ENCODE data around the gene RPL21. TPM values are rescaled to one million over a fixed set of nuclear protein-coding genes. Genes with fewer than 3 reads are reported as not detected.

RPL21 gene
- total and polyA plus RNA-seq, 12 donors = 498 to 1,188 (median 598) TPM

GRCh38 chr13:27258637-27259386, 7.5 kb downstream of the RPL21 start:
- H3K9me3 ChIP-seq = no peaks in the 10 kb centered on the region
- TF ChIP-seq, protein P1, sequence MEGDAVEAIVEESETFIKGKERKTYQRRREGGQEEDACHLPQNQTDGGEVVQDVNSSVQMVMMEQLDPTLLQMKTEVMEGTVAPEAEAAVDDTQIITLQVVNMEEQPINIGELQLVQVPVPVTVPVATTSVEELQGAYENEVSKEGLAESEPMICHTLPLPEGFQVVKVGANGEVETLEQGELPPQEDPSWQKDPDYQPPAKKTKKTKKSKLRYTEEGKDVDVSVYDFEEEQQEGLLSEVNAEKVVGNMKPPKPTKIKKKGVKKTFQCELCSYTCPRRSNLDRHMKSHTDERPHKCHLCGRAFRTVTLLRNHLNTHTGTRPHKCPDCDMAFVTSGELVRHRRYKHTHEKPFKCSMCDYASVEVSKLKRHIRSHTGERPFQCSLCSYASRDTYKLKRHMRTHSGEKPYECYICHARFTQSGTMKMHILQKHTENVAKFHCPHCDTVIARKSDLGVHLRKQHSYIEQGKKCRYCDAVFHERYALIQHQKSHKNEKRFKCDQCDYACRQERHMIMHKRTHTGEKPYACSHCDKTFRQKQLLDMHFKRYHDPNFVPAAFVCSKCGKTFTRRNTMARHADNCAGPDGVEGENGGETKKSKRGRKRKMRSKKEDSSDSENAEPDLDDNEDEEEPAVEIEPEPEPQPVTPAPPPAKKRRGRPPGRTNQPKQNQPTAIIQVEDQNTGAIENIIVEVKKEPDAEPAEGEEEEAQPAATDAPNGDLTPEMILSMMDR (IDR thresholded peaks at IDR 0.05) = no peak
- WGBS, 2 donors = 86 to 93% methylated on average over 5 of the region's 5 CpGs
- ATAC-seq (no peak), DNase-seq (no peak)
- H3K27ac ChIP-seq = peak overlapping the region in 1 of 10 donors; percentile 46
- H3K27me3 ChIP-seq = no peaks in the 10 kb centered on the region
- H3K4me3 ChIP-seq = no peak overlapping the region
- intact Hi-C loops (cut with DNase I) = loop anchor here in 2 of 10 donors (10.0 kb wide), 2 partner anchors 84 to 274 kb away; partner anchors contain the start of gene USP12 (in 1 of the 2)
- peaks cover 0 to 85% (median 26%) of the 10 kb centered on the region in 9 donors for H3K36me3 ChIP-seq
- H3K4me1 ChIP-seq = peaks cover 3 to 67% (median 19%) of the 10 kb centered on the region in 9 donors

GRCh38 chr13:27259831-27260230, 8.5 kb downstream of the RPL21 start:
- Histone ChIP-seq H3K27ac (peak overlapping the region in 3 of 10 donors; percentile 8 to 46 (median 28)), H3K4me1 (peaks cover 0 to 59% (median 15%) of the 10 kb centered on the region in 9 donors), H3K9me3 (no peaks in the 10 kb centered on the region), H3K4me3 (no peak overlapping the region), H3K36me3 (peaks cover 0 to 75% (median 26%) of the 10 kb centered on the region in 9 donors), H3K27me3 (no peaks in the 10 kb centered on the region)
- intact Hi-C loops (cut with DNase I) = loop anchor here in 2 of 10 donors (10.0 kb wide), 2 partner anchors 85 to 275 kb away; partner anchors contain the start of gene USP12 (in 1 of the 2)
- peak in 2 of 8 donors; percentile 18 to 24 for ATAC-seq
- 63 to 64% methylated on average over 2 of the region's 2 CpGs for WGBS, 2 donors
- TF ChIP-seq, protein P1 (IDR thresholded peaks at IDR 0.05) = no peak
- DNase-seq = no peak

GRCh38 chr13:27261396-27261795, 10.0 kb downstream of the RPL21 start:
- DNase-seq (no peak), ATAC-seq (no peak)
- no peak overlapping the region for H3K4me3 ChIP-seq
- H3K36me3 ChIP-seq = peaks cover 0 to 59% (median 26%) of the 10 kb centered on the region in 9 donors
- 79 to 84% methylated on average over 5 of the region's 5 CpGs for WGBS, 2 donors
- TF ChIP-seq, protein P1 (IDR thresholded peaks at IDR 0.05) = no peak
- no peaks in the 10 kb centered on the region for H3K9me3 ChIP-seq
- intact Hi-C loops (cut with DNase I) = no loop called here
- no peaks in the 10 kb centered on the region for H3K27me3 ChIP-seq
- H3K4me1 ChIP-seq = peaks cover 0 to 52% (median 15%) of the 10 kb centered on the region in 9 donors
- peak overlapping the region in 1 of 10 donors; percentile 15 for H3K27ac ChIP-seq

DNA sequence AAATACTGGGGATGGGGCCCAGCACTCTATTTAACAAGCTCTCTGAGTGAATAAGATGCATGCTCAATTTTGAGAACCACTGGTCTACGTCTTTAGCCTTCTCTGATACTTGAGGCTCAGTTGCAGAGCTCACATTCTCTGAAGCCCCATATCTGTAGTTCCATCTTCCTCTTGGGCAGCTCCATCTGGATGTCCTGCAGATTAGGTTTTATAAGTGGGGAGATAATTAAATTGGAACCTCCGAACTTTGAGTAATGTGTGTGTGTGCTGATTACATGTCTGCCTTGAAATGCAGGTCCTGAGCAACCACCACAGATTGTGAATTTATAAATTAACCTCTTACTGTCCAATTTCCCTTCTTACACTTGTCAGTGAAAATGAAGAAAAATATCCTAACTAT, 12.1 kb downstream of the RPL21 start:
- intact Hi-C loops (cut with DNase I) = no loop called here
- DNase-seq (no peak), ATAC-seq (no peak)
- WGBS, 2 donors = 51 to 58% methylated on average over 2 of the region's 2 CpGs
- Histone ChIP-seq H3K27me3 (no peaks in the 10 kb centered on the region), H3K9me3 (no peaks in the 10 kb centered on the region), H3K4me3 (no peak overlapping the region), H3K4me1 (peaks cover 0 to 67% (median 30%) of the 10 kb centered on the region in 9 donors), H3K27ac (peak overlapping the region in 5 of 10 donors; percentile 47 to 71 (median 62)), H3K36me3 (peaks cover 0 to 39% (median 12%) of the 10 kb centered on the region in 9 donors)
- TF ChIP-seq, protein P1 (IDR thresholded peaks at IDR 0.05) = no peak
